ENCODE results near the gene CFAP43. TPM values are rescaled to one million over a fixed set of nuclear protein-coding genes. Genes with fewer than 3 reads are reported as not detected.

Gene CFAP43
- total and polyA plus RNA-seq, 2 experiments from 2014 or later, result 0.24 to 0.44 TPM

- Histone ChIP-seq H3K27me3 (ENCODE audit: insufficient read depth) (no peaks in the 10 kb centered on the region), H3K4me2 (no peak overlapping the region), H3K36me3 (ENCODE audit: insufficient read depth) (no peaks in the 10 kb centered on the region), H3K4me3 (no peak overlapping the region), H4K20me1 (replicated peaks; ENCODE audit: insufficient read depth) (no peaks in the 10 kb centered on the region), H3K9me2 (ENCODE audit: insufficient read depth) (no peaks in the 10 kb centered on the region), H2AFZ (no peak overlapping the region), H3K79me2 (replicated peaks; ENCODE audit: insufficient read depth) (no peaks in the 10 kb centered on the region), H3K4me1 (ENCODE audit: insufficient read depth) (peaks cover 6% of the 10 kb centered on the region; the same call in 1 of the 2 replicates), H3F3A (replicated peaks; ENCODE audit: low read depth) (no peaks in the 10 kb centered on the region), H3K27ac (ENCODE audit: low read depth) (no peak overlapping the region)
- TF ChIP-seq NANOG (IDR thresholded peaks at IDR 0.05; ENCODE audit: borderline replicate concordance) (no peak), JUNB (IDR thresholded peaks at IDR 0.05; ENCODE audit: unreplicated experiment) (no peak), POLR2AphosphoS5 (IDR thresholded peaks at IDR 0.05; ENCODE audit: low read depth) (no peak), ZNF331 (CRISPR knock-in tag; IDR thresholded peaks at IDR 0.05; ENCODE audit: low read depth) (no peak), EZH2phosphoT487 (IDR thresholded peaks at IDR 0.05; ENCODE audit: unreplicated experiment) (no peak), ETS1 (IDR thresholded peaks at IDR 0.05) (no peak), CREB1 (CRISPR knock-in tag; IDR thresholded peaks at IDR 0.05; ENCODE audit: low read depth) (no peak), CTCF (conservative IDR thresholded peaks at IDR 0.05; ENCODE audit: low read depth in 2 of 2) (no peak), REST (IDR thresholded peaks at IDR 0.05; ENCODE audit: unreplicated experiment) (no peak), EZH2 (IDR thresholded peaks at IDR 0.05; ENCODE audit: low read depth, unreplicated experiment) (no peak), ZNF462 (CRISPR knock-in tag; IDR thresholded peaks at IDR 0.05) (no peak), ZNF114 (CRISPR knock-in tag; IDR thresholded peaks at IDR 0.05) (no peak), STAT1 (IDR thresholded peaks at IDR 0.05; ENCODE audit: unreplicated experiment) (no peak)
- Mint-ChIP-seq H3K4me1 (peaks cover 4% of the 10 kb centered on the region), H3K27ac (no peak overlapping the region), H3K27me3 (ENCODE audit: insufficient read depth, low read depth, poor library complexity) (no peaks in the 10 kb centered on the region), H3K9me3 (no peaks in the 10 kb centered on the region), H3K36me3 (ENCODE audit: low read depth) (no peaks in the 10 kb centered on the region), H3K4me3 (no peak overlapping the region)
- DNase-seq (ENCODE audit: low spot score) (no peak), ATAC-seq (no peak)
Observed at GRCh38 chr10:104103956-104104355, 128.2 kb downstream of the CFAP43 start.

All from GM23338 (cell line).